ENCODE measurements around the gene UNC5C.
A peak's percentile ranks its signal among the peaks of the same experiment; 100 is the strongest.
"Not testable (repeated sequence)": the region's sequence is repeated elsewhere in the genome, so short reads cannot be mapped to it uniquely, and the experiment has no call there.

UNC5C gene

GRCh38 chr4:95209927-95210326 lies 338.8 kb downstream of the UNC5C start:
- DNase-seq = no peak

GRCh38 chr4:95204873-95205272 lies 343.9 kb downstream of the UNC5C start:
- no peak for DNase-seq

GRCh38 chr4:95204267-95204844 lies 344.4 kb downstream of the UNC5C start:
- DNase-seq = no peak

DNA sequence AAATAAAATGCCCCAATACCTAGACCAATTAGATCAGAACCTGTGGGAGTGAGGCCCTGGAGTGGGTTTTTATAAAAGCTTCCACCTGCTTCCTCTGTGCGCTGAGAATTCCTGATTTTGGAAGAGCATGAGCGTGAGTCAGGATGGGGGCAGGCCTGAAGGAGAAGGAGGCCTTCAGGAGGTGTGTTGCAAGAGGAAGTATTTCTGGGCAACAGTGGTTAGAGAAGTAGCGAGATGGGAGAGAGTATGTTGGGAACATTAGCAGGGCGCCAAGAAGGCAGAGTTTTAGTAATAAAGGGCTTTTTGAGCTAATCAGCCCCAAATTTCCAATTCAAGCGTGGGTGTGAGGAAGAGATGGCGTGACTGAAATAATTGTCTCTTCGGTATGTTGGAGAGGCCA lies 349.8 kb downstream of the UNC5C start:
- DNase-seq = no peak

DNA sequence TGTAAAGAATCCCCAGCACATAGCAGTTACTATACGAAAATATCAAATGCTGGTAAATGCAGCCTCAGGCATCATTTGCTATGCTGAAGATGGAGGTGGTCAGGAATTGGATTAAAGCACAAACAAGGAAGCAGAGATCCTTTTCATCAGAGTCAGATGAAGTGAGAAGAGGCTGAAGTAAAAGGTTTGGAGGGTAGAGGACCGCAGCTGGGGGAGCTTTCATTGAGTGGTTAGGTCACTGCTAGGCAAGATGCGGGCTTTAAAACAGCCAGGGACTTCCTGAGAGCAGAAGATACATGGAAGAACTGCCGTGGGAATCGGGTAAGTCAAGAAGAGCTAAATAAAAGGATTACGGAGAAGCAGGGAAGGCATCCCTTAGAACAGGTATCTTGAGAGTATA lies 351.4 kb downstream of the UNC5C start:
- no peak for DNase-seq

- DNase-seq = no peak
Observed at GRCh38 chr4:95193391-95194224, 355.2 kb downstream of the UNC5C start.

DNA sequence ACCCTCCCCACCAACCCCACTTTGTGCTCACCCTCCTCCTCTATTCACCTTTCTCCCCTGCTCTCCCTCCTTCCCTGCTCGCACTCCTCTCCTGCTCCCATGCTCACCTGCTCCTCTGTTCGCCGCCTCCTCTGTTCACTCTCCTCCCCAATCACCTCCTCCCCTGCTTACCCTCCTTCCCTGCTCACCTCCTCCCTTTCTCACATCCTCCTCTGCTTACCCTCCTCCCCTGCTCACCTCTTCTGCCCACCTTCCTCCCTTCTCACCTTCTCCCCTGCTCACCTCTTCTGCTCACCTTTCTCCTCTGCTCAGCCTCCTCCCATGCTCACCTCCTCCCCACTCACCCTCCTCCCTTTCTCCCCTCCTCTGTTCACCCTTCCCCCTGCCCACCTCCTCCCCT lies 357.2 kb downstream of the UNC5C start:
- DNase-seq = no peak

- no peak for DNase-seq
Observed at GRCh38 chr4:95190751-95191436, 357.9 kb downstream of the UNC5C start.

DNA sequence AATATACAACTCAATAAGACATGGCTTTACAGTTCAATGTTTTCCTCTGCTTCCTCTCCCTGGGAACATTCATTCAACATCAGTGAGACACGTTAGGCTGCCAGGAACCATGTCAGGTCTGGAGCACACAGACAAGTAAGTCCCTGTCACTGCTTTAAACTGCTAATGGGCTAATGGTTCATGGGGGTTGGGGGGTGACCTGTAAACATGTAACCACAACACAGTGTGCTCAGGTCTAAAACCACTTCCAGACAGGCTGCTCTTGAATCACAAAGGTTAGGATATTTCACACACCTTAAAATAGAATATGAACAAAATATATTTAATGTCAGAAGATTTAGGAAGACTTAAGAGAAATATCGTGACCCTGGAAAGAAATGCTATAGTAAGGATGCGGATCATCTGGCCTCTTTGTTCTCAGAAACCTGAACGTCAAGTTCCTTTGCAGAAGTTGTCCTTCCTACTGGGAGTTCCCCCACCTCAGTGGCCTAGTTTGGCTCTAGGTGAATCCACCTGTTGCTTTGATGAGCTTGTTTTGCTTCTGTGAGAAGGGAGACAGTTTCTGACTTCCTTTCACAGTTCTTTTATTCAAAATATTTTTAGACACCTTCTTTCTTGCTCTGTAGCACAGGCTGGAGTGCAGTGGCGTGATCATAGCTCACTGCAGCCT lies 359.9 kb downstream of the UNC5C start:
- DNase-seq = no peak

- DNase-seq = no peak
Observed at GRCh38 chr4:95186666-95187065, 362.1 kb downstream of the UNC5C start.

DNA sequence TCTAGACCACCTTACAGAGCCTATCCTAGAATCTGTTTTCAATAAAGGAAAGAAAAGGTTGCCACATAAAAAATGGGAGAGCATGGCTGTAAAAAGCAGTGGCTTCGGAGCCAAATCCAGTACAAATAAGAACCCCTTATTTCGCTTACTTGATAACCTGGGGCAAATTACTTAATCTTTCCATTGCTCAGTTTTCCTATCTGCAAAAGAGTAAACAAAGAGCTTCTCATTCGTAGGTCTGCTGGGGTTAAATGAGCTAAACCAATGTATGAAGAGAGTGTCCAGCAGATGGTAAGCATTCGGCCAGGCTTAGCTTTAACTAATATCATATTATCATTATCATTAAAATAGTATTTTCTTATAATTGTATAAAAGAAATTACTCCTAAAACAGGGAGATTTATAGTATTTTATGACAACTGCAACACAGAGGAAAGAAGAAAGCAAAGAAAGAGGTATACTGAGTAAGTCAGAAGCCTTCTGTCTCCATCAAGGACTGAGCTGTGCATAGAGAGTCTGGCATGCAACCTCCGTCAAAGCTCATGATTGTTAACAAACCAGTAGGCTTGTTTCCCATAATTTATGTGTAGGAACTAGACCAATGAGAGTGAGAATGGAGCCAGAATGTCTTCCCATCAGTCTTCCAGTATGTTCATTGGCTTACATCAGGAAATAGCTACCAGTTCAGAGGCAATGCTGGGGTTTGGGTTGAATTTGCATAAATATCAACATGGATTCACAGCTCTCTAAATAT lies 364.9 kb downstream of the UNC5C start:
- DNase-seq = no peak

- no peak for DNase-seq
Observed at GRCh38 chr4:95181996-95182306, 366.8 kb downstream of the UNC5C start.

- no peak for DNase-seq
Observed at GRCh38 chr4:95181243-95181995, 367.4 kb downstream of the UNC5C start.

GRCh38 chr4:95180531-95181242 lies 368.1 kb downstream of the UNC5C start:
- no peak for DNase-seq

- DNase-seq = no peak
Observed at GRCh38 chr4:95178938-95179337, 369.8 kb downstream of the UNC5C start.

DNA sequence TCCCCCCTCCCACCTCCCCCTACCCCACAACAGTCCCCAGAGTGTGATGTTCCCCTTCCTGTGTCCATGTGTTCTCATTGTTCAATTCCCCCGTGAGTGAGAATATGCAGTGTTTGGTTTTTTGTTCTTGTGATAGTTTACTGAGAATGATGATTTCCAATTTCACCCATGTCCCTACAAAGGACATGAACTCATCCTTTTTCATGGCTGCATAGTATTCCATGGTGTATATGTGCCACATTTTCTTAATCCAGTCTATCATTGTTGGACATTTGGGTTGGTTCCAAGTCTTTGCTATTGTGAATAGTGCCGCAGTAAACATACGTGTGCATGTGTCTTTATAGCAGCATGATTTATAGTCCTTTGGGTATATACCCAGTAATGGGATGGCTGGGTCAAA lies 377.4 kb downstream of the UNC5C start:
- not testable (repeated sequence) for DNase-seq

GRCh38 chr4:95170176-95170575 lies 378.6 kb downstream of the UNC5C start:
- no peak for DNase-seq

GRCh38 chr4:95167805-95168204 lies 381.0 kb downstream of the UNC5C start:
- DNase-seq = no peak

- DNase-seq = peak; percentile 1
Observed at GRCh38 chr4:95165926-95166524, 382.7 kb downstream of the UNC5C start.

DNA sequence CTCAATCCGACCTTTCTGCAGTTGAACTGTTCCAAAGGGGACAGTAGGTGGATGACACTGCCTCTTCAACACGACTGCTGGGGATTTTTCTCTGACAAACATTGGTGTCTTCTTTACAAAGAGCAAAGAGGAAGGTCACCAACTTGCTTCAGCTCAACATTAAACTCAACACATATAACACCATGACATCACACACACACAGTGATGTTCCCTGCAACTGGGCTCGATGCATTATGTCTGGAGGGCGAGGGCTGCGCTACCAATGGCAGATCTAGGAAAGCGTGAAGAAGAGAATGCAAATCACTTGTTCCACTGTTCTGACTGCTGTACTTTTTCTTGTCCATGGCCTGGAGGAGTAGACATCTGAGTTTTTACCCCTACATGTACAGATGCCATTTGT lies 385.9 kb downstream of the UNC5C start:
- DNase-seq = no peak
